IPS DF 19.7 (cell line): Measurements from ENCODE around the gene TBC1D3H.
"Not testable (repeated sequence)": the region's sequence is repeated elsewhere in the genome, so short reads cannot be mapped to it uniquely, and the experiment has no call there.

ENCODE experiments used
- DNase-seq: peaks from one replicate; pipeline ENCODE4 v3.0.0-alpha.2; 2013; ENCODE audit warnings: low read depth, low spot score

The TBC1D3H gene

DNA sequence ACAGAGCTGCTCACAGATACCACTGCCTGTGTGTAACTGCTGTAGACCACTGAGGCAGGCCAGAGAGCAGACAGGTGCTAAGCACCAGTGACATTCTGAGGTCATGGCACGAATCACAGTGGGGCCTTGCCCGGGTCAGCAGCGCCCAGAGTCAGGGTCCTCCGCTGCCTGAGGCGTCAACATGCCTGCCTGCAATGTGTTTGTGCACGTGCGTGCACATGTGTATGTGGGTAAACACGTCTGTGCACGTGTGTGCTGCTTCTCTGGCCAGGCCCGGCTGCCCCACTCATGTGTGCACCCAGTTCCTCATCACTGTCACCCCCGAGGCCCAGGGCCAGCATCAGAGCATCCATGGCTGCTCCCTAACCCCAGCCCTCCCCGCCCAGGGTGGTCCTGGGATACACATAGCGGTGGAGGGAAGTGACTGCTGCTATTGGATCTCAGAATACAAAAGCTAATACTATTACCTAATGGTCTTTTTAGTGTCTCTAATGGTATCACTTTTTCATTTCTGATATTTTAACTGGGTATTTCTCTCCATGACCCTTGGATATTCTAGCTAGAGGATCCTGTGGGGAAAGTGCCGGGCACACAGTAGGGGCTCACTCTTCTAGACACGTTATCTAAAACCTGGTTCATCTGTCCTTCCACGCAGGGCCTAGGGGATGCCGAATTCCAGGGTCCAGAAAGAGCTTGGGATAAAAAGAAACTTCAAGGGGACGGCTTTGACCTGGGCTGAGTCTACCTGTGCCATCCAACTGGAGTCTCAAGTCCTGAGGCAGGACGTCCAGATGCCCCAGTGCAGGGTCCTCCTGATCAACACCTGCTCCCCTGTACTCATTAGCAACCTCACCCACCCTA is at the start of gene TBC1D3H:
TBC1D3H (minus strand) TSS at position 51 of the 861 bp plus-strand sequence. CDS start 1,540 bp downstream, outside the sequence.
- DNase-seq = not testable (repeated sequence)

DNA sequence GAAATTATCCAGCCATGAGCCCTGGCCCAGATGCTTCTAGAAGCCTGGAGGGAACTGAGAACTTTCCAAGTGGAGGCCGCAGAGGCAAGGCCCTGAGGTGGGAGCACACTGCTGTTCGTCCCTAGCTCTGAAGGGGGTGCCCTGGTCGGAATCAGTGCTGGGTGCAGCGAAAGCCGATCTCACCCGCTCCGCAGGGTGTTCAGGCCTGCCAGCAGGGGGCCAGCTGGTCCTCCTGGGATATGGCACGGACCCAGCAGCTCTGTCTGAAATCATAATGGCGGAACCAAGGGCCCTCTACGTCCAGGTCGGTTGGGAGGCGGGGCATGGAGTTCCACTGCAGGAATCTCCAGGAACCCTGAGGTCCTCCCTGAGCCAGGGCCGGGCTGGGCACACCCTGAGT is 40.7 kb upstream of the TBC1D3H start:
- not testable (repeated sequence) for DNase-seq

GRCh38 chr17:36415180-36415941 is 27.1 kb upstream of the TBC1D3H start:
- DNase-seq = not testable (repeated sequence)

DNA sequence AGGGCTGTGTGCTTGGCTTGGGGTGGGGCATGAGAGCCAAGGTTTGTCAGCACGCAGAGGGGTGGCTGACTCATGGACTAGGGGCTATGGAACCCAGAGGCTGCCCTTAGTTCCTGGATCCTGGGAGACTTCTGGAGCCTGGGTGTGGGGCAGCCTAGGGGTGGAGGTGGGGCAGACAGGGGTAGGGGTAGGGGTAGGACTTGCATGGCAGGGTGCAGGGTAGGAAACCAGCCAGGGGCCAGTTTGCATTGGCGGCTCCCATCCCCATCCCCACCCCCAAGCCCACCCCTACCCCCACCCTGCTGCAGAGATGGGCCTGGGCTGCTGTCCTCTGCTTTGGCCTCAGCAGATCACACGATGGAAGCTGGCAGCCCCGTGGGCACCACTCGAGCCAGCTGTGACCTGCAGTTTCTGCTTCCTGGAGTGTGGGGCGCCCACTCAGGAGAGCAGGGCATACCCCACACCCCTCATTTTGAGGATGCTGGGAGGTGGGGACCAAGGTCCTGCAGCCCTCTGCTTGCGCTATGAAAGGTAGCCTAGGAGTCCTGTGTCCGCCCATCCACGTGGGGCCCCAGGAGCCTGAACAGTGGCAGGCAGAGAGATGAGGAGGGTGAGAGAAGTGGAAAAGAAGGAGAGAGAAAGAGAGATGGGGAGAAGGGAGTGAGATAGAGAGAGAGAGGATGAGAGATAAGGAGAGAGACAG is 2.9 kb upstream of the TBC1D3H start:
- DNase-seq = not testable (repeated sequence)

- DNase-seq = not testable (repeated sequence)
Observed at GRCh38 chr17:36375938-36376337, 12.3 kb downstream of the TBC1D3H start.

DNA sequence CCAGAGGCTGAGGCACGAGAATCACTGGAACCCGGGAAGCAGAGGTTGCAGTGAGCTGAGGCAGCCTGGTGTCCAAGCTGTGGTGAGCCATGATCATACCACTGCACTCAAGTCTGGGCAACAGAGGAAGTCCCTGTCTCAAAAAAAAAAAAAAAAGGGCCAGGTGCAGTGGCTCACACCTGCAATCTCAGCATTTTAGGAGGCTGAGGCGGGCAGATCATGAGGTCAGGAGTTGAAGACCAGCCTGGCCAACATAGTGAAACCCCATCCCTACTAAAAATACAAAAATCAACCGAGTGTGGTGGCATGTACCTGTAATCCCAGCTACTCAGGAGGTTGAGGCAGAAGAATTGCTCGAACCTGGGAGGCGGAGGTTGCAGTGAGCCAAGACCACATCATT is 25.7 kb downstream of the TBC1D3H start:
- DNase-seq = not testable (repeated sequence)
